Measurements from ENCODE around the gene SRC. TPM values are rescaled to one million over a fixed set of nuclear protein-coding genes. Genes with fewer than 3 reads are reported as not detected.
A peak's percentile ranks its signal among the peaks of the same experiment; 100 is the strongest.

The SRC gene
- total and polyA plus RNA-seq, 2 of the 8 experiments (the other 6 are each of a cell fraction or from before 2014, with no cell fraction given), result 27.6 to 28.8 TPM

GRCh38 chr20:37452236-37452635 lies 106.3 kb downstream of the SRC start:
- Histone ChIP-seq H3K4me2 (ENCODE audit: insufficient read depth in 1 of 2, low read depth in 2 of 2, low read length in 2 of 2) (no peak overlapping the region), H3K4me3 (ENCODE audit: extremely low read depth in 1 of 4, insufficient read depth in 2 of 4, low read depth in 3 of 4, low read length in 4 of 4) (no peak overlapping the region), H3K79me1 (ENCODE audit: low read depth, low read length) (no peaks in the 10 kb centered on the region), H3K27ac (ENCODE audit: low read depth, low read length) (no peak overlapping the region), H3K18ac (ENCODE audit: extremely low read depth, low read length) (no peak overlapping the region), H3K4me1 (replicated peaks in 1 of 4; ENCODE audit: control insufficient read depth in 3 of 4, insufficient read depth in 4 of 4, low read length in 3 of 4) (no peaks in the 10 kb centered on the region), H4K20me1 (replicated peaks in 1 of 2; ENCODE audit: control insufficient read depth in 1 of 2, insufficient read depth in 2 of 2, low read length in 2 of 2) (peaks cover 0 to 2% of the 10 kb centered on the region in 2 experiments), H4K91ac (replicated peaks; ENCODE audit: insufficient read length, low read length) (no peak overlapping the region), H3K27me3 (replicated peaks in 1 of 4; ENCODE audit: control insufficient read depth in 3 of 4, extremely low read depth in 1 of 4, insufficient read depth in 3 of 4, low read length in 3 of 4) (peaks cover 0 to 2% (median 0%) of the 10 kb centered on the region in 4 experiments; a peak in 1 of 7 replicates), H3K23me2 (ENCODE audit: low read depth, low read length) (peaks cover 10% of the 10 kb centered on the region; the same call in 1 of the 2 replicates), H2AFZ (ENCODE audit: low read length) (no peak overlapping the region), H2BK12ac (ENCODE audit: low read depth, low read length) (no peak overlapping the region), H3K36me3 (ENCODE audit: control insufficient read depth in 2 of 4, insufficient read depth in 4 of 4, low read length in 3 of 4) (no peaks in the 10 kb centered on the region), H3K9ac (replicated peaks in 1 of 4; ENCODE audit: extremely low read depth in 1 of 4, low read depth in 3 of 4, low read length in 3 of 4) (no peak overlapping the region), H2AK5ac (ENCODE audit: low read depth, low read length) (no peak overlapping the region), H3K23ac (ENCODE audit: insufficient read length) (no peak overlapping the region), H2BK120ac (replicated peaks; ENCODE audit: low read depth, low read length) (no peak overlapping the region), H4K8ac (ENCODE audit: extremely low read depth, insufficient read depth, low read length) (no peak overlapping the region), H3K56ac (replicated peaks; ENCODE audit: insufficient read length, low read depth, low read length) (no peak overlapping the region), H2BK5ac (ENCODE audit: low read depth, low read length) (no peak overlapping the region), H3K14ac (ENCODE audit: insufficient read length) (no peak overlapping the region), H2BK15ac (ENCODE audit: low read length) (no peak overlapping the region), H3K79me2 (ENCODE audit: control insufficient read depth in 1 of 2, insufficient read depth in 2 of 2, low read length in 2 of 2) (no peaks in the 10 kb centered on the region), H3K4ac (replicated peaks; ENCODE audit: insufficient read length, low read depth, low read length) (no peak overlapping the region), H4K5ac (ENCODE audit: insufficient read length, low read depth, low read length) (no peak overlapping the region), H2BK20ac (ENCODE audit: low read length) (no peak overlapping the region), H3K9me3 (ENCODE audit: insufficient read depth in 2 of 2, low read depth in 1 of 2, low read length in 1 of 2) (peaks cover 0 to 5% of the 10 kb centered on the region in 2 experiments; a peak in 1 of 4 replicates)
- ChIA-PET CTCF (ENCODE audit: partially characterized antibody) (interaction anchor here (1.2 kb wide), 1 partner anchor 8 kb away, joined by 3 read pairs; no protein-coding TSS in a partner anchor), POLR2A (ENCODE audit: partially characterized antibody) (no interaction called here)
- DNase-seq (ENCODE audit: low read depth in 1 of 2, low spot score in 2 of 2), result no peak
- FAIRE-seq, result no peak
- 80% methylated on average over 3 of the region's 3 CpGs; no CpG with 5 or more reads in 1 of the 2 experiments for WGBS, 2 experiments (ENCODE audit: extremely low coverage in 1 of 2, insufficient coverage in 1 of 2, insufficient read length in 1 of 2, insufficient replicate concordance in 2 of 2, low coverage in 1 of 2, low lambda C conversion rate in 2 of 2, missing lambda C conversion rate in 1 of 2)
- TF ChIP-seq CTCF (IDR thresholded peaks at IDR 0.05; ENCODE audit: control extremely low read depth in 1 of 3, insufficient read depth in 1 of 3, low read depth in 1 of 3, low read length in 3 of 3), result no peak
- TF ChIP-seq E2F6 (IDR thresholded peaks at IDR 0.05), result 0 out of 2 replicates have a peak, but pooled peaks have one; percentile 13

Measured in H1 (cell line).